Measurements from ENCODE around the gene SLC5A10. TPM values are rescaled to one million over a fixed set of nuclear protein-coding genes. Genes with fewer than 3 reads are reported as not detected.

Gene SLC5A10
- total RNA-seq, 1 donor from 2014 or later: not detected

- DNase-seq (ENCODE audit: low read depth): peak; percentile 35
- peak; percentile 66 for FAIRE-seq
- Histone ChIP-seq H3K27me3 (ENCODE audit: control insufficient read depth, insufficient read depth, low read length) (no peaks in the 10 kb centered on the region), H3K36me3 (ENCODE audit: control insufficient read depth, insufficient read depth, low read length) (no peaks in the 10 kb centered on the region), H3K4me3 (ENCODE audit: low read depth, low read length) (no peak overlapping the region)
- TF ChIP-seq, protein P1, sequence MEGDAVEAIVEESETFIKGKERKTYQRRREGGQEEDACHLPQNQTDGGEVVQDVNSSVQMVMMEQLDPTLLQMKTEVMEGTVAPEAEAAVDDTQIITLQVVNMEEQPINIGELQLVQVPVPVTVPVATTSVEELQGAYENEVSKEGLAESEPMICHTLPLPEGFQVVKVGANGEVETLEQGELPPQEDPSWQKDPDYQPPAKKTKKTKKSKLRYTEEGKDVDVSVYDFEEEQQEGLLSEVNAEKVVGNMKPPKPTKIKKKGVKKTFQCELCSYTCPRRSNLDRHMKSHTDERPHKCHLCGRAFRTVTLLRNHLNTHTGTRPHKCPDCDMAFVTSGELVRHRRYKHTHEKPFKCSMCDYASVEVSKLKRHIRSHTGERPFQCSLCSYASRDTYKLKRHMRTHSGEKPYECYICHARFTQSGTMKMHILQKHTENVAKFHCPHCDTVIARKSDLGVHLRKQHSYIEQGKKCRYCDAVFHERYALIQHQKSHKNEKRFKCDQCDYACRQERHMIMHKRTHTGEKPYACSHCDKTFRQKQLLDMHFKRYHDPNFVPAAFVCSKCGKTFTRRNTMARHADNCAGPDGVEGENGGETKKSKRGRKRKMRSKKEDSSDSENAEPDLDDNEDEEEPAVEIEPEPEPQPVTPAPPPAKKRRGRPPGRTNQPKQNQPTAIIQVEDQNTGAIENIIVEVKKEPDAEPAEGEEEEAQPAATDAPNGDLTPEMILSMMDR (IDR thresholded peaks at IDR 0.05; ENCODE audit: insufficient read depth, low read length, severe bottlenecking): no peak
Observed at GRCh38 chr17:18961634-18962493, 9.9 kb downstream of the SLC5A10 start.

- DNase-seq (ENCODE audit: low read depth) (no peak), FAIRE-seq (no peak)
- TF ChIP-seq, protein P1 (IDR thresholded peaks at IDR 0.05; ENCODE audit: insufficient read depth, low read length, severe bottlenecking): no peak
- Histone ChIP-seq H3K4me3 (ENCODE audit: low read depth, low read length) (no peak overlapping the region), H3K27me3 (ENCODE audit: control insufficient read depth, insufficient read depth, low read length) (no peaks in the 10 kb centered on the region), H3K36me3 (ENCODE audit: control insufficient read depth, insufficient read depth, low read length) (no peaks in the 10 kb centered on the region)
Observed at GRCh38 chr17:18962494-18962815, 10.5 kb downstream of the SLC5A10 start.

- FAIRE-seq: peak; percentile 40
Observed at GRCh38 chr17:18963126-18964017, 11.4 kb downstream of the SLC5A10 start.

GRCh38 chr17:18964018-18964351 is 12.0 kb downstream of the SLC5A10 start:
- DNase-seq (ENCODE audit: low read depth) (no peak), FAIRE-seq (no peak)
- H3K4me3 ChIP-seq (ENCODE audit: low read depth, low read length): no peak overlapping the region
- no peaks in the 10 kb centered on the region for H3K27me3 ChIP-seq (ENCODE audit: control insufficient read depth, insufficient read depth, low read length)
- TF ChIP-seq, protein P1 (IDR thresholded peaks at IDR 0.05; ENCODE audit: insufficient read depth, low read length, severe bottlenecking): no peak
- H3K36me3 ChIP-seq (ENCODE audit: control insufficient read depth, insufficient read depth, low read length): no peaks in the 10 kb centered on the region

More at GRCh38 chr17:18963126-18964017, 11.4 kb downstream of the SLC5A10 start:
- Histone ChIP-seq H3K4me3 (ENCODE audit: low read depth, low read length) (no peak overlapping the region), H3K36me3 (ENCODE audit: control insufficient read depth, insufficient read depth, low read length) (no peaks in the 10 kb centered on the region), H3K27me3 (ENCODE audit: control insufficient read depth, insufficient read depth, low read length) (no peaks in the 10 kb centered on the region)
- TF ChIP-seq, protein P1 (IDR thresholded peaks at IDR 0.05; ENCODE audit: insufficient read depth, low read length, severe bottlenecking): no peak
- DNase-seq (ENCODE audit: low read depth): no peak

DNA sequence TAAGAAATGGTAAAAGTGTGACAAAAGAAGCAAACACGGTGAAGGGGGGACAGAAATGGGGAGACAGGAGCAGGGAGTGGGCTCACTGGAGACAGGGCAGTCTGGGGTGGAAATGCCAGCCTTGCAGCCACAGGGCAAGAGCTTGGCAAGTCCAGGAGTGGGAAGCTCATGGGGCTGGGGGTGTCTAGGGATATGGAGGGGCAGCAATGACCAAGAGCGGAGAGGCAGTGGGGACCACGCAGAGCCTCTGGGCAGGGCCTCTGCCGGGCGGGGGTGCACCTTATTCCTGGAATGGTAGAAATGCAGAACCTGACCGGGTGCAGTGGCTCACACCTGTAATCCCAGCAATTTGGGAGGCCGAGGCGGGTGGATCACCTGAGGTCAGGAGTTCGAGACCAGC is 12.6 kb downstream of the SLC5A10 start:
- FAIRE-seq (peak; percentile 13), DNase-seq (ENCODE audit: low read depth) (no peak)
- Histone ChIP-seq H3K4me3 (ENCODE audit: low read depth, low read length) (no peak overlapping the region), H3K36me3 (ENCODE audit: control insufficient read depth, insufficient read depth, low read length) (no peaks in the 10 kb centered on the region), H3K27me3 (ENCODE audit: control insufficient read depth, insufficient read depth, low read length) (no peaks in the 10 kb centered on the region)
- TF ChIP-seq, protein P1 (IDR thresholded peaks at IDR 0.05; ENCODE audit: insufficient read depth, low read length, severe bottlenecking): no peak
